Esophagus mucosa (tissue), 1 donor: Measurements from ENCODE around the gene TOP1. TPM values are rescaled to one million over a fixed set of nuclear protein-coding genes. Genes with fewer than 3 reads are reported as not detected.
"Not testable (repeated sequence)": the region's sequence is repeated elsewhere in the genome, so short reads cannot be mapped to it uniquely, and the experiment has no call there.

Experiments used
- ATAC-seq: fragments of 200-7000 bp; cut with Tn5 transposase; one replicate; pipeline ENCODE4 v1.9.1; 2020
- total RNA-seq: library from RNA; stranded (reverse); gene quantifications from one replicate; pipeline ENCODE4 v1.2.4, GENCODE V29; 2023
- donor health status: DM: yes; HTN: yes; CAD: no.

The TOP1 gene
- 36.6 TPM for total RNA-seq

GRCh38 chr20:41028359-41029149 lies at the start of gene TOP1:
Gene TOP1 (plus strand): TSS chr20:41028822. CDS start chr20:41029068, 246 bp downstream.
- peak; percentile 98 for ATAC-seq

GRCh38 chr20:40979247-40979646 lies 49.4 kb upstream of the TOP1 start:
- no peak for ATAC-seq

- no peak for ATAC-seq
These were observed 48.4 kb upstream of the TOP1 start for GRCh38 chr20:40980106-40980827.

GRCh38 chr20:40980828-40981310 lies 47.8 kb upstream of the TOP1 start:
- no peak for ATAC-seq

- no peak for ATAC-seq
These were observed 46.0 kb upstream of the TOP1 start for GRCh38 chr20:40982415-40983145.

GRCh38 chr20:40983898-40984297 lies 44.7 kb upstream of the TOP1 start:
- ATAC-seq: no peak

- no peak for ATAC-seq
These were observed 44.1 kb upstream of the TOP1 start for GRCh38 chr20:40984496-40984895.

- no peak for ATAC-seq
These were observed 41.8 kb upstream of the TOP1 start for GRCh38 chr20:40986774-40987173.

GRCh38 chr20:40990542-40991120 lies 38.0 kb upstream of the TOP1 start:
- ATAC-seq: peak; percentile 93

- peak; percentile 75 for ATAC-seq
These were observed 37.3 kb upstream of the TOP1 start for GRCh38 chr20:40991181-40991889.

GRCh38 chr20:40992349-40993113 lies 36.1 kb upstream of the TOP1 start:
- no peak for ATAC-seq

- no peak for ATAC-seq
These were observed 34.7 kb upstream of the TOP1 start for GRCh38 chr20:40993794-40994540.

GRCh38 chr20:40996326-40996725 lies 32.3 kb upstream of the TOP1 start:
- no peak for ATAC-seq

- no peak for ATAC-seq
These were observed 31.5 kb upstream of the TOP1 start for GRCh38 chr20:40997116-40997515.

- no peak for ATAC-seq
These were observed 28.8 kb upstream of the TOP1 start for GRCh38 chr20:40999841-41000240.

- no peak for ATAC-seq
These were observed 28.0 kb upstream of the TOP1 start for GRCh38 chr20:41000628-41001027.

- ATAC-seq: no peak
These were observed 27.1 kb upstream of the TOP1 start for GRCh38 chr20:41001497-41001896.

GRCh38 chr20:41002842-41003142 lies 25.8 kb upstream of the TOP1 start:
- ATAC-seq: no peak

GRCh38 chr20:41003143-41003935 lies 25.3 kb upstream of the TOP1 start:
- ATAC-seq: peak; percentile 86

- ATAC-seq: not testable (repeated sequence)
These were observed 24.7 kb upstream of the TOP1 start for GRCh38 chr20:41003936-41004294.
